ENCODE results near the gene WWOX. TPM values are rescaled to one million over a fixed set of nuclear protein-coding genes. Genes with fewer than 3 reads are reported as not detected.

WWOX gene
- total RNA-seq, 3 donors from 2014 or later (not counting 1 experiment from before 2014, with no cell fraction given), result 21.0 to 29.8 (median 27.0) TPM

DNA sequence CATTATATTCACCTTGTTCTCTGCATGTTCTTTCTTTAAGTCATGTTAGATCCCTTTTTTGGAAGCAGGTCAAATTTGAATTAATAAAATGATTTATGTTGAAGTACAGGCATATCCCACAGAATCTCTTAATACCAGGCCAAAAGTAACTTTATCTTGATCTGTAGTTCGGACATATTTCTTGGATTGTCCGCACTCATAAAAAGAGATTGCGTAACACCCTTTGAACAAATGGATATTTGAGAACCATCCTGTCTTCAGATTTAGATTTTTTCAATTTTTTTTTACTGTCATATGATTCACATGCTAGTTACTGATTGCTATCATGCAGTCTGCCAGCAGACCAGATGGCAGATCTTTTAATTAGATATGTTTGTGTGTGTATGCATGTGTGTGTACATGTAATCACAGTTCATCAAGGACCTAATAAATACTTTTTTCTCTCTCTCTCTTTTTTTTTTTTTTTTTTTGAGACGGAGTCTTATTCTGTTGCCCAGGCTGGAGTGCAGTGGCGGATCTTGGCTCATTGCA is 352.6 kb downstream of the WWOX start:
- no peak overlapping the region for H3K4me3 ChIP-seq (ENCODE audit: low read length)
- intact Hi-C loops (cut with micrococcal nuclease), result no loop called here
- TF ChIP-seq, protein P1, sequence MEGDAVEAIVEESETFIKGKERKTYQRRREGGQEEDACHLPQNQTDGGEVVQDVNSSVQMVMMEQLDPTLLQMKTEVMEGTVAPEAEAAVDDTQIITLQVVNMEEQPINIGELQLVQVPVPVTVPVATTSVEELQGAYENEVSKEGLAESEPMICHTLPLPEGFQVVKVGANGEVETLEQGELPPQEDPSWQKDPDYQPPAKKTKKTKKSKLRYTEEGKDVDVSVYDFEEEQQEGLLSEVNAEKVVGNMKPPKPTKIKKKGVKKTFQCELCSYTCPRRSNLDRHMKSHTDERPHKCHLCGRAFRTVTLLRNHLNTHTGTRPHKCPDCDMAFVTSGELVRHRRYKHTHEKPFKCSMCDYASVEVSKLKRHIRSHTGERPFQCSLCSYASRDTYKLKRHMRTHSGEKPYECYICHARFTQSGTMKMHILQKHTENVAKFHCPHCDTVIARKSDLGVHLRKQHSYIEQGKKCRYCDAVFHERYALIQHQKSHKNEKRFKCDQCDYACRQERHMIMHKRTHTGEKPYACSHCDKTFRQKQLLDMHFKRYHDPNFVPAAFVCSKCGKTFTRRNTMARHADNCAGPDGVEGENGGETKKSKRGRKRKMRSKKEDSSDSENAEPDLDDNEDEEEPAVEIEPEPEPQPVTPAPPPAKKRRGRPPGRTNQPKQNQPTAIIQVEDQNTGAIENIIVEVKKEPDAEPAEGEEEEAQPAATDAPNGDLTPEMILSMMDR (IDR thresholded peaks at IDR 0.05), result no peak
- no peak for ATAC-seq
- Mint-ChIP-seq H3K4me3 (no peak overlapping the region), H3K27ac (no peak overlapping the region), H3K4me1 (peaks cover 0 to 5% of the 10 kb centered on the region in 2 donors), H3K9me3 (no peaks in the 10 kb centered on the region), H3K27me3 (ENCODE audit: low read depth in 2 of 2) (no peaks in the 10 kb centered on the region), H3K36me3 (no peaks in the 10 kb centered on the region)
- WGBS (ENCODE audit: insufficient coverage), result 96% methylated on average over 5 of the region's 5 CpGs
- no peak for DNase-seq
- no peak overlapping the region for H3K27ac ChIP-seq (ENCODE audit: low read length)
- H3K36me3 ChIP-seq (ENCODE audit: control insufficient read depth, insufficient read depth, low read length), result no peaks in the 10 kb centered on the region
- no peaks in the 10 kb centered on the region for H3K4me1 ChIP-seq (ENCODE audit: control insufficient read depth, insufficient read depth, low read length)
- H3K9me3 ChIP-seq (ENCODE audit: control insufficient read depth, insufficient read depth, low read length), result no peaks in the 10 kb centered on the region
- H3K27me3 ChIP-seq (ENCODE audit: control insufficient read depth, insufficient read depth, low read length), result no peaks in the 10 kb centered on the region

- no peaks in the 10 kb centered on the region for H3K9me3 Mint-ChIP-seq
- no peak overlapping the region for H3K4me3 Mint-ChIP-seq
- TF ChIP-seq, protein P1 (IDR thresholded peaks at IDR 0.05), result no peak
- Histone ChIP-seq H3K4me1 (ENCODE audit: control insufficient read depth, insufficient read depth, low read length) (no peaks in the 10 kb centered on the region), H3K36me3 (ENCODE audit: control insufficient read depth, insufficient read depth, low read length) (no peaks in the 10 kb centered on the region), H3K9me3 (ENCODE audit: control insufficient read depth, insufficient read depth, low read length) (no peaks in the 10 kb centered on the region), H3K27ac (ENCODE audit: low read length) (no peak overlapping the region), H3K27me3 (ENCODE audit: control insufficient read depth, insufficient read depth, low read length) (no peaks in the 10 kb centered on the region), H3K4me3 (ENCODE audit: low read length) (no peak overlapping the region)
- H3K36me3 Mint-ChIP-seq, result no peaks in the 10 kb centered on the region
- DNase-seq (no peak), ATAC-seq (no peak)
- H3K27me3 Mint-ChIP-seq (ENCODE audit: low read depth in 2 of 2), result no peaks in the 10 kb centered on the region
- WGBS (ENCODE audit: insufficient coverage), result 95% methylated on average over 4 of the region's 4 CpGs
- intact Hi-C loops (cut with micrococcal nuclease), result no loop called here
- no peak overlapping the region for H3K27ac Mint-ChIP-seq
- H3K4me1 Mint-ChIP-seq, result no peaks in the 10 kb centered on the region
Observed at GRCh38 chr16:78455861-78456260, 356.4 kb downstream of the WWOX start.

GRCh38 chr16:78458588-78458987 is 359.1 kb downstream of the WWOX start:
- no peak overlapping the region for H3K4me3 Mint-ChIP-seq
- Histone ChIP-seq H3K27me3 (ENCODE audit: control insufficient read depth, insufficient read depth, low read length) (no peaks in the 10 kb centered on the region), H3K9me3 (ENCODE audit: control insufficient read depth, insufficient read depth, low read length) (no peaks in the 10 kb centered on the region), H3K36me3 (ENCODE audit: control insufficient read depth, insufficient read depth, low read length) (no peaks in the 10 kb centered on the region), H3K4me1 (ENCODE audit: control insufficient read depth, insufficient read depth, low read length) (no peaks in the 10 kb centered on the region), H3K27ac (ENCODE audit: low read length) (no peak overlapping the region), H3K4me3 (ENCODE audit: low read length) (no peak overlapping the region)
- no peaks in the 10 kb centered on the region for H3K36me3 Mint-ChIP-seq
- DNase-seq, result no peak
- no CpG with 5 or more reads among the region's 2 CpGs for WGBS (ENCODE audit: insufficient coverage)
- H3K4me1 Mint-ChIP-seq, result no peaks in the 10 kb centered on the region
- no peak for ATAC-seq
- no peaks in the 10 kb centered on the region for H3K27me3 Mint-ChIP-seq (ENCODE audit: low read depth in 2 of 2)
- TF ChIP-seq, protein P1 (IDR thresholded peaks at IDR 0.05), result no peak
- H3K9me3 Mint-ChIP-seq, result no peaks in the 10 kb centered on the region
- no peak overlapping the region for H3K27ac Mint-ChIP-seq
- intact Hi-C loops (cut with micrococcal nuclease), result no loop called here

DNA sequence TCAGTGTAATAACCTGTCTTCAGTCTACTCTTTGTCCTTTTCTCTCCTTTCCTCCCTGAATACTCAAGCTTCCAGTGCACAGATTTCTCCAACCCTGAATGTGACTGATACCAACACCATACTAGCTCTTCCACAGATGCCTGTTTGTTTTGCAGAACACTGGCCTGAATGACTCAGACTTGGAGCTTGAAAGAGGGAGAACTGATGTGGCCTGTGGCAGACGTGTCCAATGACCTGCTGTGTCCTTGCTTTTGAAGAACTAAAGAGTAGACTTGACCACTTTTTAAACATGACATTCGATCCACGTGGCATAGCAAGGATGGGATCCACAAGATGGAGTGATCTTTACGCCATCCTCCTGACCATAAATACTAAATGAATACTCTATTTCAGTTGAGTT is 361.0 kb downstream of the WWOX start:
- no peak overlapping the region for H3K4me3 Mint-ChIP-seq
- Histone ChIP-seq H3K4me3 (ENCODE audit: low read length) (no peak overlapping the region), H3K36me3 (ENCODE audit: control insufficient read depth, insufficient read depth, low read length) (no peaks in the 10 kb centered on the region), H3K9me3 (ENCODE audit: control insufficient read depth, insufficient read depth, low read length) (no peaks in the 10 kb centered on the region), H3K27ac (ENCODE audit: low read length) (no peak overlapping the region), H3K4me1 (ENCODE audit: control insufficient read depth, insufficient read depth, low read length) (no peaks in the 10 kb centered on the region), H3K27me3 (ENCODE audit: control insufficient read depth, insufficient read depth, low read length) (no peaks in the 10 kb centered on the region)
- WGBS (ENCODE audit: insufficient coverage), result 97% methylated on average over 4 of the region's 4 CpGs
- H3K27me3 Mint-ChIP-seq (ENCODE audit: low read depth in 2 of 2), result no peaks in the 10 kb centered on the region
- intact Hi-C loops (cut with micrococcal nuclease), result no loop called here
- ATAC-seq (no peak), DNase-seq (no peak)
- no peaks in the 10 kb centered on the region for H3K9me3 Mint-ChIP-seq
- H3K36me3 Mint-ChIP-seq, result no peaks in the 10 kb centered on the region
- peaks cover 0 to 5% of the 10 kb centered on the region in 2 donors for H3K4me1 Mint-ChIP-seq
- no peak overlapping the region for H3K27ac Mint-ChIP-seq
- TF ChIP-seq, protein P1 (IDR thresholded peaks at IDR 0.05), result no peak

All from natural killer cell (primary cell).